GM13977 (cell line): ENCODE data around the gene LDAH.

Source experiments
- DNase-seq: peaks from one replicate; pipeline ENCODE4 v3.0.0; 2012; ENCODE audit warnings: low spot score
- in situ Hi-C: fragments of 300-500 bp; cut with MboI; formaldehyde crosslinking; loops from one replicate; pipeline ENCODE4 v1.12.0; 2022; ENCODE audit warnings: low sequenced_read_pairs, low pct_unique_long_range_greater_than_20kb, mixed read lengths, inconsistent platforms; ENCODE audit not compliant: unreplicated experiment
- TF ChIP-seq, protein P1 (sequence below): IDR thresholded peaks from 2 replicates; pipeline ENCODE4 v1.5.1; 2012; ENCODE audit warnings: mild to moderate bottlenecking, control low read depth; ENCODE audit not compliant: insufficient read depth; ENCODE audit errors: extremely low read depth, missing control alignments

LDAH gene

GRCh38 chr2:20747317-20747716, 75.6 kb downstream of the LDAH start:
- DNase-seq: no peak
- TF ChIP-seq, protein P1, sequence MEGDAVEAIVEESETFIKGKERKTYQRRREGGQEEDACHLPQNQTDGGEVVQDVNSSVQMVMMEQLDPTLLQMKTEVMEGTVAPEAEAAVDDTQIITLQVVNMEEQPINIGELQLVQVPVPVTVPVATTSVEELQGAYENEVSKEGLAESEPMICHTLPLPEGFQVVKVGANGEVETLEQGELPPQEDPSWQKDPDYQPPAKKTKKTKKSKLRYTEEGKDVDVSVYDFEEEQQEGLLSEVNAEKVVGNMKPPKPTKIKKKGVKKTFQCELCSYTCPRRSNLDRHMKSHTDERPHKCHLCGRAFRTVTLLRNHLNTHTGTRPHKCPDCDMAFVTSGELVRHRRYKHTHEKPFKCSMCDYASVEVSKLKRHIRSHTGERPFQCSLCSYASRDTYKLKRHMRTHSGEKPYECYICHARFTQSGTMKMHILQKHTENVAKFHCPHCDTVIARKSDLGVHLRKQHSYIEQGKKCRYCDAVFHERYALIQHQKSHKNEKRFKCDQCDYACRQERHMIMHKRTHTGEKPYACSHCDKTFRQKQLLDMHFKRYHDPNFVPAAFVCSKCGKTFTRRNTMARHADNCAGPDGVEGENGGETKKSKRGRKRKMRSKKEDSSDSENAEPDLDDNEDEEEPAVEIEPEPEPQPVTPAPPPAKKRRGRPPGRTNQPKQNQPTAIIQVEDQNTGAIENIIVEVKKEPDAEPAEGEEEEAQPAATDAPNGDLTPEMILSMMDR: no peak
- in situ Hi-C loops: no loop called here

DNA sequence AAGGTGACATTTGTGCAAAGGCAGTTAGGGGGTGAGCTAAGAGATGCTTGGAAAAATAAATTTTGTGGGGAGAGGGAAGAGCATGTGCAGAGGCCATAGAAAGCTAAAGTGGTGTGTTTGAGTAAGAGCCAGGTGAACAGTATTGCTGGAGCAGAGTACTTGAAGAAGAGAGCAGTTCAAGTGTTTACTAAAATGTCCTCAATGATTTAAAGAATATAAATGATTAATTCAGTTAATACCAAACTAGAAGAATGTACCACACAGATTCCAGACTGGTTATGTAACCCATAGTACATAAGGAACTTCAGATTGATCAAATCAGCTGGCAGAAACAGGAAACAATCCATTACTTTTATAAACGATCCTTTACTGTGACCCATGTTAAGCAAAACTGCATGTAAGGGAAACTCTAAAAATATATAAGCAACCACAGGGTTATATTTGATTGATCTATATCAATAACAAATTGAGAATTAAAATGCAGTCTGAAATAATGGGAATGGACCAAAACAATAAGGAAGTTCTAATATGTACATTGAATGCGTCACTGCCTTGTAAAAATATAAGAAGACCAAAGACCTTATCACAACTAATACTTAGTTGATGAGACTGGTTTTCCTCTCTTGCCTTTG, 76.9 kb downstream of the LDAH start:
- in situ Hi-C loops: no loop called here
- DNase-seq: no peak
- TF ChIP-seq, protein P1: no peak

GRCh38 chr2:20744366-20745335, 78.2 kb downstream of the LDAH start:
- TF ChIP-seq, protein P1: no peak
- in situ Hi-C loops: no loop called here
- DNase-seq: no peak

- in situ Hi-C loops: no loop called here
- no peak for DNase-seq
- TF ChIP-seq, protein P1: no peak
Observed at GRCh38 chr2:20738772-20739171, 84.1 kb downstream of the LDAH start.

GRCh38 chr2:20737505-20737904, 85.4 kb downstream of the LDAH start:
- no peak for DNase-seq
- in situ Hi-C loops: no loop called here
- TF ChIP-seq, protein P1: no peak

- in situ Hi-C loops: no loop called here
- TF ChIP-seq, protein P1: no peak
- no peak for DNase-seq
Observed at GRCh38 chr2:20728114-20728758, 94.7 kb downstream of the LDAH start.
